ENCODE measurements around the gene KLK1. TPM values are rescaled to one million over a fixed set of nuclear protein-coding genes. Genes with fewer than 3 reads are reported as not detected.
"Not testable (repeated sequence)": the region's sequence is repeated elsewhere in the genome, so short reads cannot be mapped to it uniquely, and the experiment has no call there.

The KLK1 gene
- total RNA-seq, 1 experiment from 2014 or later = 0.31 TPM

GRCh38 chr19:50770888-50771287 is 52.7 kb downstream of the KLK1 start:
- intact Hi-C loops (cut with micrococcal nuclease; ENCODE audit: unreplicated experiment) (no loop called here), in situ Hi-C loops (cut with HindIII; ENCODE audit: low pct_unique_long_range_greater_than_20kb, low sequenced_read_pairs) (no loop called here)
- no peak overlapping the region for H3K4me3 ChIP-seq (ENCODE audit: low read depth in 2 of 2, low read length in 2 of 2)
- no peaks in the 10 kb centered on the region for H3K36me3 ChIP-seq (ENCODE audit: control insufficient read depth, insufficient read depth, low read length)
- no peak for ATAC-seq
- no peaks in the 10 kb centered on the region for H3K9me3 ChIP-seq (ENCODE audit: control insufficient read depth, insufficient read depth, low read depth, low read length)
- POLR2A ChIA-PET = no interaction called here
- H3K27me3 ChIP-seq (ENCODE audit: control insufficient read depth, insufficient read depth, low read length) = no peaks in the 10 kb centered on the region
- no peak overlapping the region for H3K27ac ChIP-seq (ENCODE audit: low read length)
- DNase-seq (ENCODE audit: low read depth, low spot score) = no peak
- BruUV-seq (replicated peaks) = no TSS peak
- no peaks in the 10 kb centered on the region for H3K4me1 ChIP-seq (ENCODE audit: control insufficient read depth, insufficient read depth, low read length)
- CTCF ChIA-PET = no interaction called here
- TF ChIP-seq, protein P1, sequence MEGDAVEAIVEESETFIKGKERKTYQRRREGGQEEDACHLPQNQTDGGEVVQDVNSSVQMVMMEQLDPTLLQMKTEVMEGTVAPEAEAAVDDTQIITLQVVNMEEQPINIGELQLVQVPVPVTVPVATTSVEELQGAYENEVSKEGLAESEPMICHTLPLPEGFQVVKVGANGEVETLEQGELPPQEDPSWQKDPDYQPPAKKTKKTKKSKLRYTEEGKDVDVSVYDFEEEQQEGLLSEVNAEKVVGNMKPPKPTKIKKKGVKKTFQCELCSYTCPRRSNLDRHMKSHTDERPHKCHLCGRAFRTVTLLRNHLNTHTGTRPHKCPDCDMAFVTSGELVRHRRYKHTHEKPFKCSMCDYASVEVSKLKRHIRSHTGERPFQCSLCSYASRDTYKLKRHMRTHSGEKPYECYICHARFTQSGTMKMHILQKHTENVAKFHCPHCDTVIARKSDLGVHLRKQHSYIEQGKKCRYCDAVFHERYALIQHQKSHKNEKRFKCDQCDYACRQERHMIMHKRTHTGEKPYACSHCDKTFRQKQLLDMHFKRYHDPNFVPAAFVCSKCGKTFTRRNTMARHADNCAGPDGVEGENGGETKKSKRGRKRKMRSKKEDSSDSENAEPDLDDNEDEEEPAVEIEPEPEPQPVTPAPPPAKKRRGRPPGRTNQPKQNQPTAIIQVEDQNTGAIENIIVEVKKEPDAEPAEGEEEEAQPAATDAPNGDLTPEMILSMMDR (IDR thresholded peaks at IDR 0.05) = no peak
- TF ChIP-seq, protein P2, sequence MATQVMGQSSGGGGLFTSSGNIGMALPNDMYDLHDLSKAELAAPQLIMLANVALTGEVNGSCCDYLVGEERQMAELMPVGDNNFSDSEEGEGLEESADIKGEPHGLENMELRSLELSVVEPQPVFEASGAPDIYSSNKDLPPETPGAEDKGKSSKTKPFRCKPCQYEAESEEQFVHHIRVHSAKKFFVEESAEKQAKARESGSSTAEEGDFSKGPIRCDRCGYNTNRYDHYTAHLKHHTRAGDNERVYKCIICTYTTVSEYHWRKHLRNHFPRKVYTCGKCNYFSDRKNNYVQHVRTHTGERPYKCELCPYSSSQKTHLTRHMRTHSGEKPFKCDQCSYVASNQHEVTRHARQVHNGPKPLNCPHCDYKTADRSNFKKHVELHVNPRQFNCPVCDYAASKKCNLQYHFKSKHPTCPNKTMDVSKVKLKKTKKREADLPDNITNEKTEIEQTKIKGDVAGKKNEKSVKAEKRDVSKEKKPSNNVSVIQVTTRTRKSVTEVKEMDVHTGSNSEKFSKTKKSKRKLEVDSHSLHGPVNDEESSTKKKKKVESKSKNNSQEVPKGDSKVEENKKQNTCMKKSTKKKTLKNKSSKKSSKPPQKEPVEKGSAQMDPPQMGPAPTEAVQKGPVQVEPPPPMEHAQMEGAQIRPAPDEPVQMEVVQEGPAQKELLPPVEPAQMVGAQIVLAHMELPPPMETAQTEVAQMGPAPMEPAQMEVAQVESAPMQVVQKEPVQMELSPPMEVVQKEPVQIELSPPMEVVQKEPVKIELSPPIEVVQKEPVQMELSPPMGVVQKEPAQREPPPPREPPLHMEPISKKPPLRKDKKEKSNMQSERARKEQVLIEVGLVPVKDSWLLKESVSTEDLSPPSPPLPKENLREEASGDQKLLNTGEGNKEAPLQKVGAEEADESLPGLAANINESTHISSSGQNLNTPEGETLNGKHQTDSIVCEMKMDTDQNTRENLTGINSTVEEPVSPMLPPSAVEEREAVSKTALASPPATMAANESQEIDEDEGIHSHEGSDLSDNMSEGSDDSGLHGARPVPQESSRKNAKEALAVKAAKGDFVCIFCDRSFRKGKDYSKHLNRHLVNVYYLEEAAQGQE (IDR thresholded peaks at IDR 0.05; ENCODE audit: insufficient read depth in 1 of 2, low read depth in 2 of 2, low read length in 1 of 2) = no peak

GRCh38 chr19:50770164-50770563 is 53.4 kb downstream of the KLK1 start, which contains the start of gene GPR32:
Gene GPR32, plus strand, starts transcription at chr19:50770464. Its CDS starts 137 bp downstream, at chr19:50770601.
- intact Hi-C loops (cut with micrococcal nuclease; ENCODE audit: unreplicated experiment); H3K36me3 ChIP-seq (ENCODE audit: control insufficient read depth, insufficient read depth, low read length); ATAC-seq; BruUV-seq (replicated peaks); POLR2A ChIA-PET; H3K9me3 ChIP-seq (ENCODE audit: control insufficient read depth, insufficient read depth, low read depth, low read length); CTCF ChIA-PET; in situ Hi-C loops (cut with HindIII; ENCODE audit: low pct_unique_long_range_greater_than_20kb, low sequenced_read_pairs); H3K4me3 ChIP-seq (ENCODE audit: low read depth in 2 of 2, low read length in 2 of 2); H3K27me3 ChIP-seq (ENCODE audit: control insufficient read depth, insufficient read depth, low read length); H3K4me1 ChIP-seq (ENCODE audit: control insufficient read depth, insufficient read depth, low read length); H3K27ac ChIP-seq (ENCODE audit: low read length); DNase-seq (ENCODE audit: low read depth, low spot score): not testable (repeated sequence)

Other genes starting within 250 kb of the KLK1 start
- not detected for gene SYT3, start 183.9 kb downstream of the KLK1 start, total RNA-seq (2021; ENCODE audit: unreplicated experiment)
- gene C19orf81, start 174.3 kb downstream of the KLK1 start, total RNA-seq (2021; ENCODE audit: unreplicated experiment) = 0.98 TPM
- gene SHANK1, start 104.0 kb downstream of the KLK1 start, total RNA-seq (2021; ENCODE audit: unreplicated experiment) = not detected
- not detected for gene CLEC11A, start 100.4 kb downstream of the KLK1 start, total RNA-seq (2021; ENCODE audit: unreplicated experiment)
- gene GPR32, start 53.3 kb downstream of the KLK1 start, total RNA-seq (2021; ENCODE audit: unreplicated experiment) = not detected
- gene ACP4, start 33.4 kb downstream of the KLK1 start, total RNA-seq (2021; ENCODE audit: unreplicated experiment) = not detected
- not detected for gene KLK15, start 9.8 kb upstream of the KLK1 start, total RNA-seq (2021; ENCODE audit: unreplicated experiment)
- not detected for gene KLK3, start 31.1 kb upstream of the KLK1 start, total RNA-seq (2021; ENCODE audit: unreplicated experiment)
- gene KLK2, start 49.7 kb upstream of the KLK1 start, total RNA-seq (2021; ENCODE audit: unreplicated experiment) = not detected
- not detected for gene KLK4, start 87.6 kb upstream of the KLK1 start, total RNA-seq (2021; ENCODE audit: unreplicated experiment)
- not detected for gene KLK5, start 129.3 kb upstream of the KLK1 start, total RNA-seq (2021; ENCODE audit: unreplicated experiment)
- gene KLK6, start 145.8 kb upstream of the KLK1 start, total RNA-seq (2021; ENCODE audit: unreplicated experiment) = not detected
- gene KLK7, start 160.1 kb upstream of the KLK1 start, total RNA-seq (2021; ENCODE audit: unreplicated experiment) = not detected
- not detected for gene KLK8, start 177.8 kb upstream of the KLK1 start, total RNA-seq (2021; ENCODE audit: unreplicated experiment)
- gene KLK10, start 195.9 kb upstream of the KLK1 start, total RNA-seq (2021; ENCODE audit: unreplicated experiment) = not detected
- gene KLK11, start 202.8 kb upstream of the KLK1 start, total RNA-seq (2021; ENCODE audit: unreplicated experiment) = not detected
- not detected for gene KLK12, start 211.2 kb upstream of the KLK1 start, total RNA-seq (2021; ENCODE audit: unreplicated experiment)
- not detected for gene KLK13, start 241.3 kb upstream of the KLK1 start, total RNA-seq (2021; ENCODE audit: unreplicated experiment)

Measured in Panc1 (cell line).